Stimulated activated CD8-positive, alpha-beta memory T cell treated with anti-CD3 and anti-CD28 coated beads, Interleukin-4, amount 100 ng/mL, for 1 hour (primary cell): ENCODE results near the gene RBM4B.

ENCODE experiments used
- DNase-seq, 2 donors: peaks; one replicate each; pipeline ENCODE4 v3.0.0-alpha.2; 2020; ENCODE audit warnings: low read depth in 2 of 2, low spot score in 1 of 2

The RBM4B gene

GRCh38 chr11:66707486-66707885 is 29.8 kb upstream of the RBM4B start:
- no peak for DNase-seq

GRCh38 chr11:66706989-66707388 is 29.3 kb upstream of the RBM4B start:
- DNase-seq = no peak

GRCh38 chr11:66705587-66706335 is 28.1 kb upstream of the RBM4B start:
- no peak for DNase-seq

GRCh38 chr11:66704659-66705360 is 27.1 kb upstream of the RBM4B start:
- DNase-seq = no peak

- DNase-seq = no peak
Measured at GRCh38 chr11:66701432-66702240, 23.9 kb upstream of the RBM4B start.

- no peak for DNase-seq
Measured at GRCh38 chr11:66700742-66701141, 23.1 kb upstream of the RBM4B start.

- DNase-seq = no peak
Measured at GRCh38 chr11:66700337-66700736, 22.6 kb upstream of the RBM4B start.

- no peak for DNase-seq
Measured at GRCh38 chr11:66698491-66698890, 20.8 kb upstream of the RBM4B start.

- DNase-seq = no peak
Measured at GRCh38 chr11:66697988-66698387, 20.3 kb upstream of the RBM4B start.

GRCh38 chr11:66696146-66696545 is 18.5 kb upstream of the RBM4B start:
- no peak for DNase-seq

GRCh38 chr11:66694732-66695207 is 17.1 kb upstream of the RBM4B start:
- peak; percentile 65 to 68 for DNase-seq

GRCh38 chr11:66694056-66694410 is 16.3 kb upstream of the RBM4B start:
- no peak for DNase-seq

- no peak for DNase-seq
Measured at GRCh38 chr11:66693356-66694055, 15.8 kb upstream of the RBM4B start.

GRCh38 chr11:66692871-66693331 is 15.2 kb upstream of the RBM4B start:
- no peak for DNase-seq

- no peak for DNase-seq
Measured at GRCh38 chr11:66692446-66692845, 14.8 kb upstream of the RBM4B start.

- DNase-seq = no peak
Measured at GRCh38 chr11:66691311-66691980, 13.8 kb upstream of the RBM4B start.

GRCh38 chr11:66689661-66690590 is 12.2 kb upstream of the RBM4B start:
- no peak for DNase-seq

- no peak for DNase-seq
Measured at GRCh38 chr11:66688561-66689534, 11.2 kb upstream of the RBM4B start.
